H1 (cell line): ENCODE results near the gene OTOF. TPM values are rescaled to one million over a fixed set of nuclear protein-coding genes. Genes with fewer than 3 reads are reported as not detected.

Experiments used
- CTCF ChIA-PET: fragments of 300-600 bp; sonication (Branson Sonifier 250); formaldehyde crosslinking; loops from one replicate; lab custom pipeline; 2021; ENCODE audit not compliant: partially characterized antibody; lab: Charles Lee
- POLR2A ChIA-PET: fragments of 300-600 bp; sonication (Branson Sonifier 250); formaldehyde crosslinking; loops from one replicate; lab custom pipeline; 2021; ENCODE audit warnings: inconsistent platforms; ENCODE audit not compliant: partially characterized antibody; lab: Charles Lee
- DNase-seq, 2 experiments: peaks; one replicate each; pipeline versions ENCODE4 v3.0.0 to v3.0.0-alpha.2; 2010 to 2022; ENCODE audit warnings: low spot score in 2 of 2, low read depth in 1 of 2, mixed read lengths in 1 of 2
- FAIRE-seq: peaks from 2 replicates; lab custom pipeline; 2011; peaks lifted over from hg19 to GRCh38; lab: Jason Lieb, UNC
- H2AFZ ChIP-seq: 2 replicates; pipeline ENCODE4 v1.8.1; 2012; ENCODE audit warnings: low read length, inconsistent platforms
- H2AK5ac ChIP-seq: 2 replicates; pipeline ENCODE4 v1.6.1; 2013; ENCODE audit warnings: low read depth, low read length
- H2BK120ac ChIP-seq: replicated peaks from 2 replicates; pipeline ENCODE3; 2013; ENCODE audit warnings: low read depth, low read length, inconsistent platforms
- H2BK12ac ChIP-seq: 2 replicates; pipeline ENCODE4 v1.6.1; 2013; ENCODE audit warnings: low read depth, low read length
- H2BK15ac ChIP-seq: 2 replicates; pipeline ENCODE4 v1.6.1; 2013; ENCODE audit warnings: low read length
- H2BK20ac ChIP-seq: 2 replicates; pipeline ENCODE4 v1.6.1; 2013; ENCODE audit warnings: low read length
- H2BK5ac ChIP-seq: 2 replicates; pipeline ENCODE4 v1.6.1; 2013; ENCODE audit warnings: low read depth, low read length
- H3K14ac ChIP-seq: 2 replicates; pipeline ENCODE4 v1.6.1; 2013; ENCODE audit warnings: inconsistent platforms; ENCODE audit not compliant: insufficient read length
- H3K18ac ChIP-seq: 2 replicates; pipeline ENCODE4 v1.6.1; 2013; ENCODE audit warnings: low read length; ENCODE audit errors: extremely low read depth
- H3K23ac ChIP-seq: 2 replicates; pipeline ENCODE4 v1.6.1; 2013; ENCODE audit warnings: inconsistent platforms; ENCODE audit not compliant: insufficient read length
- H3K23me2 ChIP-seq: 2 replicates; pipeline ENCODE4 v1.6.1; 2013; ENCODE audit warnings: low read depth, low read length
- H3K27ac ChIP-seq: 2 replicates; pipeline ENCODE4 v1.6.1; 2011; ENCODE audit warnings: low read depth, low read length, inconsistent platforms
- H3K27me3 ChIP-seq, 4 experiments: replicated peaks in 1 of 4; 1 replicate in 1 of 4; 2 replicates in 3 of 4; pipeline versions ENCODE4 v1.6.1 to v1.8.1; 2011 to 2013; ENCODE audit warnings: low read length in 3 of 4, mild to moderate bottlenecking in 3 of 4, inconsistent platforms in 2 of 4, mixed read lengths in 2 of 4, moderate library complexity in 1 of 4; ENCODE audit not compliant: control insufficient read depth in 3 of 4, insufficient read depth in 3 of 4; ENCODE audit errors: extremely low read depth in 1 of 4
- H3K36me3 ChIP-seq, 4 experiments: 2 replicates each; pipeline versions ENCODE4 v1.6.1 to v1.8.1; 2011 to 2013; ENCODE audit warnings: mild to moderate bottlenecking in 4 of 4, low read length in 3 of 4, moderate library complexity in 2 of 4, control low read depth in 1 of 4, inconsistent platforms in 1 of 4; ENCODE audit not compliant: insufficient read depth in 4 of 4, control insufficient read depth in 2 of 4
- H3K4ac ChIP-seq: replicated peaks from 2 replicates; pipeline ENCODE3; 2013; ENCODE audit warnings: low read length, low read depth, mixed read lengths, inconsistent platforms; ENCODE audit not compliant: insufficient read length
- H3K4me1 ChIP-seq, 4 experiments: replicated peaks in 1 of 4; 1 replicate in 1 of 4; 2 replicates in 3 of 4; pipeline versions ENCODE4 v1.6.1 to v1.8.1; 2011 to 2013; ENCODE audit warnings: low read length in 3 of 4, inconsistent platforms in 2 of 4, mixed read lengths in 1 of 4; ENCODE audit not compliant: insufficient read depth in 4 of 4, control insufficient read depth in 3 of 4
- H3K4me2 ChIP-seq, 2 experiments: 2 replicates each; pipeline versions ENCODE4 v1.6.1 to v1.8.1; 2011 to 2013; ENCODE audit warnings: low read depth in 2 of 2, low read length in 2 of 2, control low read depth in 1 of 2, inconsistent platforms in 1 of 2, mild to moderate bottlenecking in 1 of 2; ENCODE audit not compliant: insufficient read depth in 1 of 2
- H3K4me3 ChIP-seq, 4 experiments: fragments of 200-600, 300-600 bp in 1 of 4; sonication (generic), shearing (Covaris generic), sonication (Bioruptor Twin) in 1 of 4; 2 replicates each; pipeline versions ENCODE4 v1.5.1 to v1.8.1; 2011 to 2016; ENCODE audit warnings: low read length in 4 of 4, low read depth in 3 of 4, control low read depth in 2 of 4, inconsistent platforms in 2 of 4, mild to moderate bottlenecking in 2 of 4, mixed read lengths in 1 of 4, moderate library complexity in 1 of 4; ENCODE audit not compliant: insufficient read depth in 2 of 4; ENCODE audit errors: extremely low read depth in 1 of 4
- H3K56ac ChIP-seq: replicated peaks from 2 replicates; pipeline ENCODE3; 2013; ENCODE audit warnings: low read depth, mild to moderate bottlenecking, mixed read lengths, low read length, inconsistent platforms; ENCODE audit not compliant: insufficient read length
- H3K79me1 ChIP-seq: 2 replicates; pipeline ENCODE4 v1.6.1; 2013; ENCODE audit warnings: low read depth, low read length, control low read depth
- H3K79me2 ChIP-seq, 2 experiments: 2 replicates each; pipeline versions ENCODE4 v1.6.1 to v1.8.1; 2012 to 2013; ENCODE audit warnings: low read length in 2 of 2, mild to moderate bottlenecking in 2 of 2, inconsistent platforms in 1 of 2; ENCODE audit not compliant: insufficient read depth in 2 of 2, control insufficient read depth in 1 of 2
- H3K9ac ChIP-seq, 4 experiments: replicated peaks in 1 of 4; 1 replicate in 1 of 4; 2 replicates in 3 of 4; pipeline versions ENCODE4 v1.6.1 to v1.8.1; 2011 to 2013; ENCODE audit warnings: low read depth in 3 of 4, low read length in 3 of 4, control low read depth in 2 of 4, mild to moderate bottlenecking in 2 of 4, moderate library complexity in 2 of 4, inconsistent platforms in 1 of 4; ENCODE audit errors: extremely low read depth in 1 of 4
- H3K9me3 ChIP-seq, 2 experiments: 2 replicates each; pipeline versions ENCODE4 v1.6.1 to v1.8.1; 2012 to 2013; ENCODE audit warnings: mild to moderate bottlenecking in 2 of 2, moderate library complexity in 2 of 2, control low read depth in 1 of 2, inconsistent platforms in 1 of 2, low read depth in 1 of 2, low read length in 1 of 2, mixed read lengths in 1 of 2; ENCODE audit not compliant: insufficient read depth in 2 of 2
- H4K20me1 ChIP-seq, 2 experiments: replicated peaks in 1 of 2; 2 replicates each; pipeline versions ENCODE3 to v1.8.1; 2011 to 2013; ENCODE audit warnings: inconsistent platforms in 2 of 2, low read length in 2 of 2, mild to moderate bottlenecking in 1 of 2; ENCODE audit not compliant: insufficient read depth in 2 of 2, control insufficient read depth in 1 of 2
- H4K5ac ChIP-seq: 2 replicates; pipeline ENCODE4 v1.6.1; 2013; ENCODE audit warnings: low read length, low read depth, mixed read lengths, inconsistent platforms; ENCODE audit not compliant: insufficient read length
- H4K8ac ChIP-seq: 2 replicates; pipeline ENCODE4 v1.8.0; 2013; ENCODE audit warnings: mild to moderate bottlenecking, moderate library complexity, low read length, inconsistent platforms; ENCODE audit not compliant: insufficient read depth; ENCODE audit errors: extremely low read depth
- H4K91ac ChIP-seq: replicated peaks from 2 replicates; pipeline ENCODE3; 2013; ENCODE audit warnings: low read length, mixed read lengths, inconsistent platforms; ENCODE audit not compliant: insufficient read length
- BCL11A ChIP-seq, 2 experiments: IDR thresholded peaks; one replicate each; pipeline ENCODE4 v1.6.1; 2011; ENCODE audit warnings: low read depth in 2 of 2, low read length in 2 of 2, mild to moderate bottlenecking in 2 of 2
- SP4 ChIP-seq: IDR thresholded peaks from 2 replicates; pipeline ENCODE4 v1.6.1; 2012; ENCODE audit warnings: low read length, inconsistent platforms
- TAF1 ChIP-seq: IDR thresholded peaks from 2 replicates; pipeline ENCODE4 v1.6.1; 2011; ENCODE audit warnings: mild to moderate bottlenecking, low read depth, low read length
- polyA plus RNA-seq, 7 experiments: library from polyadenylated mRNA; depleted of rRNA in 3 of 7; stranded (reverse) in 5 of 7; unstranded in 2 of 7; fragments of >200 nt in 5 of 7; fragments of 200-250 nt in 2 of 7; gene quantifications; 1 replicate in 5 of 7; 2 replicates in 1 of 7; 4 replicates in 1 of 7; pipeline versions ENCODE4 v1.2.1 to v1.2.3, GENCODE V29; 2011 to 2013; ENCODE audit warnings: missing spikeins in 2 of 7, mixed read lengths in 2 of 7
- total RNA-seq: library from RNA; stranded (reverse); fragmentation: NEBNext Ultra II Directional; extraction: Animal tissue kit (Norgen Biotek cat#: 25700); gene quantifications from 2 replicates; pipeline ENCODE4 v1.2.1, GENCODE V29; 2021

OTOF gene
- total and polyA plus RNA-seq, 2 of the 8 experiments (the other 6 are each of a cell fraction or from before 2014, with no cell fraction given), result 0.06 TPM; not detected in 1

GRCh38 chr2:26526105-26526504 is 48.2 kb upstream of the OTOF start (continued):
- no peak for TF ChIP-seq TAF1
- TF ChIP-seq SP4, result no peak

GRCh38 chr2:26523750-26524149 is 45.8 kb upstream of the OTOF start:
- no peak overlapping the region for H4K91ac ChIP-seq
- H3K36me3 ChIP-seq, result no peaks in the 10 kb centered on the region; a peak in 1 of 8 replicates
- no peak overlapping the region for H3K18ac ChIP-seq
- H2AK5ac ChIP-seq, result no peak overlapping the region
- H2BK5ac ChIP-seq, result no peak overlapping the region
- H4K5ac ChIP-seq, result no peak overlapping the region
- POLR2A ChIA-PET, result no interaction called here
- no peak for TF ChIP-seq BCL11A (IDR thresholded peaks at IDR 0.05; ENCODE audit: low read depth in 2 of 2, low read length in 2 of 2)
- H2BK120ac ChIP-seq, result no peak overlapping the region
- H3K27ac ChIP-seq, result no peak overlapping the region
- no peak overlapping the region for H2AFZ ChIP-seq
- H4K8ac ChIP-seq, result no peak overlapping the region
- H3K56ac ChIP-seq, result no peak overlapping the region
- H2BK15ac ChIP-seq, result no peak overlapping the region
- no peak overlapping the region for H2BK20ac ChIP-seq
- no peak overlapping the region for H3K4me2 ChIP-seq
- no peaks in the 10 kb centered on the region for H3K79me1 ChIP-seq
- no peak overlapping the region for H3K9ac ChIP-seq
- peaks cover 4% of the 10 kb centered on the region; the same call in 1 of the 2 replicates for H3K23me2 ChIP-seq
- H3K79me2 ChIP-seq, result no peaks in the 10 kb centered on the region
- H3K4ac ChIP-seq, result no peak overlapping the region
- no peak overlapping the region for H2BK12ac ChIP-seq
- H3K14ac ChIP-seq, result no peak overlapping the region
- H3K4me3 ChIP-seq, result no peak overlapping the region
- H4K20me1 ChIP-seq, result no peaks in the 10 kb centered on the region
- CTCF ChIA-PET, result interaction anchor here (1.0 to 7.5 kb wide), 7 partner anchors 8 to 58 kb away, joined by 4 to 97 read pairs (median 7); a partner anchor contains a TSS
- no peaks in the 10 kb centered on the region for H3K4me1 ChIP-seq
- H3K23ac ChIP-seq, result no peak overlapping the region
- no peak for DNase-seq
- H3K27me3 ChIP-seq, result no peaks in the 10 kb centered on the region
- FAIRE-seq, result no peak
- H3K9me3 ChIP-seq, result no peaks in the 10 kb centered on the region
